K562 (cell line): ENCODE data around the gene CBX8. TPM values are rescaled to one million over a fixed set of nuclear protein-coding genes. Genes with fewer than 3 reads are reported as not detected.

Source experiments
- GTF2F1 ChIP-seq: IDR thresholded peaks from 2 replicates; pipeline ENCODE4 v1.6.1; 2011; ENCODE audit warnings: low read depth, low read length, improper control_type of control experiment
- KLF6 ChIP-seq: fragments of 250-450 bp; sonication (Bioruptor Pico); IDR thresholded peaks from 2 replicates; pipeline ENCODE4 v1.4.0; 2020; ENCODE audit warnings: mild to moderate bottlenecking, moderate library complexity, borderline replicate concordance
- MAFG ChIP-seq: fragments of 450-650 bp; conservative IDR thresholded peaks from 2 replicates; pipeline ENCODE4 v1.6.1; 2016; ENCODE audit warnings: missing genetic modification characterization, missing compliant biosample characterization
- MTF1 ChIP-seq: fragments of 250-450 bp; sonication (Bioruptor Pico); IDR thresholded peaks from 2 replicates; pipeline ENCODE4 v1.9.0; 2021; ENCODE audit warnings: moderate library complexity, mild to moderate bottlenecking, inconsistent platforms, borderline replicate concordance
- PRMT5 ChIP-seq: sonication (generic); formaldehyde crosslinking; IDR thresholded peaks from 2 replicates; pipeline ENCODE4 v1.5.0; 2020; ENCODE audit warnings: missing genetic modification reagents
- SMAD4 ChIP-seq: fragments of 250-450 bp; sonication (Bioruptor Pico); conservative IDR thresholded peaks from 2 replicates; pipeline ENCODE4 v1.8.0; 2021; ENCODE audit warnings: inconsistent platforms, mild to moderate bottlenecking, moderate library complexity
- SRSF9 ChIP-seq: fragments of 200-400 bp; formaldehyde crosslinking; IDR thresholded peaks from 2 replicates; pipeline ENCODE4 v1.6.1; 2017; ENCODE audit warnings: low read depth, low read length, borderline replicate concordance
- STAG1 ChIP-seq: sonication (generic); formaldehyde crosslinking; IDR thresholded peaks from 2 replicates; pipeline ENCODE4 v1.5.0; 2020; ENCODE audit warnings: missing genetic modification reagents, borderline replicate concordance
- STAT5A ChIP-seq: IDR thresholded peaks from 2 replicates; pipeline ENCODE4 v1.6.1; 2012; ENCODE audit warnings: low read length, inconsistent platforms, borderline replicate concordance
- U2AF2 ChIP-seq: fragments of 200-400 bp; formaldehyde crosslinking; optimal IDR thresholded peaks from 2 replicates; pipeline ENCODE3; 2017; ENCODE audit warnings: low read depth, mild to moderate bottlenecking, low read length
- ZC3H8 ChIP-seq: fragments of 450-650 bp; IDR thresholded peaks from 2 replicates; pipeline ENCODE4 v1.6.1; 2017
- ZNF3 ChIP-seq: fragments of 250-450 bp; sonication (Bioruptor Pico); IDR thresholded peaks from 2 replicates; pipeline ENCODE4 v1.5.0; 2021; ENCODE audit warnings: mild to moderate bottlenecking, moderate library complexity
- ZNF384 ChIP-seq: IDR thresholded peaks from 2 replicates; pipeline ENCODE4 v1.6.1; 2012; ENCODE audit warnings: low read depth, low read length, improper control_type of control experiment
- ZNF561 ChIP-seq: fragments of 450-650 bp; formaldehyde crosslinking; conservative IDR thresholded peaks from 2 replicates; pipeline ENCODE4 v1.4.0; 2020; ENCODE audit warnings: mild to moderate bottlenecking, moderate library complexity
- ZNF644 ChIP-seq: fragments of 200-800 bp; sonication (Bioruptor generic); IDR thresholded peaks from 2 replicates; pipeline ENCODE4 v1.6.1; 2016; ENCODE audit warnings: low read depth, missing genetic modification characterization, missing compliant biosample characterization
- polyA plus RNA-seq, 8 experiments: library from polyadenylated mRNA; depleted of rRNA in 4 of 8; stranded (reverse) in 5 of 8; unstranded in 3 of 8; fragments of >200 nt; fragmentation: Nextera tagmentation in 2 of 8; fragmentation: Illumina TruSeq in 1 of 8; extraction: Ambion mirVana in 2 of 8; extraction: Trizol in 1 of 8; gene quantifications; 2 replicates each; pipeline versions ENCODE4 v1.2.1 to v1.2.3, GENCODE V29; 2011 to 2014; ENCODE audit warnings: inconsistent platforms in 1 of 8, missing spikeins in 1 of 8
- total RNA-seq, 7 experiments: library from RNA; depleted of rRNA in 6 of 7; stranded (reverse); fragments of >200 nt in 6 of 7; fragmentation: Illumina TruSeq in 2 of 7; extraction: Trizol in 2 of 7; gene quantifications; 2 replicates each; pipeline versions ENCODE4 v1.2.1 to v1.2.3, GENCODE V29; 2011 to 2021; ENCODE audit warnings: low replicate concordance in 1 of 7
- TF ChIP-seq, protein P1 (sequence below): fragments of 200-400 bp; formaldehyde crosslinking; IDR thresholded peaks from 2 replicates; pipeline ENCODE4 v1.6.1; 2017; ENCODE audit warnings: mild to moderate bottlenecking, low read depth, low read length, moderate library complexity
- TF ChIP-seq, protein P2 (sequence below): sonication (generic); formaldehyde crosslinking; IDR thresholded peaks from 2 replicates; pipeline ENCODE4 v1.8.0; 2023; ENCODE audit warnings: missing genetic modification reagents, mild to moderate bottlenecking, borderline replicate concordance
- TF ChIP-seq, protein P3 (sequence below), 3 experiments: fragments of 200-800 bp in 1 of 3; sonication (Bioruptor generic) in 1 of 3; sonication (generic) in 1 of 3; formaldehyde crosslinking in 1 of 3; IDR thresholded peaks; 2 replicates each; pipeline versions ENCODE4 v1.6.1 to v1.8.0; 2016 to 2022; ENCODE audit warnings: mild to moderate bottlenecking in 2 of 3, missing compliant biosample characterization in 2 of 3, missing genetic modification characterization in 2 of 3, missing genetic modification reagents in 1 of 3

CBX8 gene
- total and polyA plus RNA-seq, 9 of the 15 experiments (the other 6 are each of a cell fraction or from before 2014, with no cell fraction given), result 0.08 to 11.9 (median 2.6) TPM

DNA sequence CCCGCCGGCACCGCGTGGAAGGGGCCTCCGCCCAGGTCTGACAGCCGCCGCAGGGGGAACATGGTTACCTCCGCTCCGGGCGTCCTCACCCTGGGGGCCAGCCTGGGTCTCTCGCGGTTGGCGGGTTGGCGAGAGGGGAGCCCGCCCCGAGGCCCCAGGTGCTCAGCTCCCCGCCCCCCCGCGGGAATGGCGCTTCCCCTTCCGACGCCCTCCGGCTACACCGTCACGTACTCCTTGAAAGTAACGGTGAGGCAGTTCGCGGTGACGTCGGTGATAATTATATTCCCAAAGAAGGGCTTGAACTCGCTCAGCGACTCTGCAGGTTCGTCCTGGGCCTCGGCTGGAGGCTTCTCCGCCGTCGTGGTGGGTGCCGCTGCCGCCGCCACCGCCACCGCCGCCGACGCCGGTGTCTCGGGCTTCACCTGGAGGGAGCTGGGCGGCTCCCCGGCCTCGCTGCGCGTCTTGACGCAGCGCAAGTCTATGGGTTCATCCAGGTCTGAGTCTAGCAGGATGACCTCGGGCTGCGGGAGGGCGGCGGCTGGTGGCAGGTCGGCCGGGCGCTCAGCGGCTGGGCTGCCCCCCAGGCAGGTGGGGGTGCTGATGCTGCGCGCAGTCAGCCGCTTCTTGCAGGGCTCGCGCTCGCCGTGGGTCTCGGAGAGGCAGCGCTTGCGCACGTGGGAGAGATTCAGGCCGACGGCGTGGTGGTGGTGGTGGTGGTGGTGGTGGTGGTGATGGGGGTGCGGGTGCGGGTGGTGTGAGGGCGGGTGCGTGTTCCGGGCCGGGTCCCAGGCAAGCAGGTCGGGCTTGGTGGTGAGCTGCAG is 37.1 kb upstream of the CBX8 start (continued):
- TF ChIP-seq SMAD4 (CRISPR knock-in tag) (no peak), STAT5A (no peak), ZC3H8 (no peak), ZNF3 (CRISPR knock-in tag) (no peak), GTF2F1 (no peak), STAG1 (CRISPR knock-in tag) (no peak), MAFG (tag) (no peak), SRSF9 (no peak), MTF1 (CRISPR knock-in tag) (no peak), ZNF561 (CRISPR knock-in tag) (no peak), KLF6 (CRISPR knock-in tag) (no peak), PRMT5 (CRISPR knock-in tag) (no peak), ZNF644 (tag) (no peak), ZNF384 (no peak), U2AF2 (no peak)
- TF ChIP-seq, protein P1, sequence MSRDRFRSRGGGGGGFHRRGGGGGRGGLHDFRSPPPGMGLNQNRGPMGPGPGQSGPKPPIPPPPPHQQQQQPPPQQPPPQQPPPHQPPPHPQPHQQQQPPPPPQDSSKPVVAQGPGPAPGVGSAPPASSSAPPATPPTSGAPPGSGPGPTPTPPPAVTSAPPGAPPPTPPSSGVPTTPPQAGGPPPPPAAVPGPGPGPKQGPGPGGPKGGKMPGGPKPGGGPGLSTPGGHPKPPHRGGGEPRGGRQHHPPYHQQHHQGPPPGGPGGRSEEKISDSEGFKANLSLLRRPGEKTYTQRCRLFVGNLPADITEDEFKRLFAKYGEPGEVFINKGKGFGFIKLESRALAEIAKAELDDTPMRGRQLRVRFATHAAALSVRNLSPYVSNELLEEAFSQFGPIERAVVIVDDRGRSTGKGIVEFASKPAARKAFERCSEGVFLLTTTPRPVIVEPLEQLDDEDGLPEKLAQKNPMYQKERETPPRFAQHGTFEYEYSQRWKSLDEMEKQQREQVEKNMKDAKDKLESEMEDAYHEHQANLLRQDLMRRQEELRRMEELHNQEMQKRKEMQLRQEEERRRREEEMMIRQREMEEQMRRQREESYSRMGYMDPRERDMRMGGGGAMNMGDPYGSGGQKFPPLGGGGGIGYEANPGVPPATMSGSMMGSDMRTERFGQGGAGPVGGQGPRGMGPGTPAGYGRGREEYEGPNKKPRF, result no peak
- TF ChIP-seq, protein P2, sequence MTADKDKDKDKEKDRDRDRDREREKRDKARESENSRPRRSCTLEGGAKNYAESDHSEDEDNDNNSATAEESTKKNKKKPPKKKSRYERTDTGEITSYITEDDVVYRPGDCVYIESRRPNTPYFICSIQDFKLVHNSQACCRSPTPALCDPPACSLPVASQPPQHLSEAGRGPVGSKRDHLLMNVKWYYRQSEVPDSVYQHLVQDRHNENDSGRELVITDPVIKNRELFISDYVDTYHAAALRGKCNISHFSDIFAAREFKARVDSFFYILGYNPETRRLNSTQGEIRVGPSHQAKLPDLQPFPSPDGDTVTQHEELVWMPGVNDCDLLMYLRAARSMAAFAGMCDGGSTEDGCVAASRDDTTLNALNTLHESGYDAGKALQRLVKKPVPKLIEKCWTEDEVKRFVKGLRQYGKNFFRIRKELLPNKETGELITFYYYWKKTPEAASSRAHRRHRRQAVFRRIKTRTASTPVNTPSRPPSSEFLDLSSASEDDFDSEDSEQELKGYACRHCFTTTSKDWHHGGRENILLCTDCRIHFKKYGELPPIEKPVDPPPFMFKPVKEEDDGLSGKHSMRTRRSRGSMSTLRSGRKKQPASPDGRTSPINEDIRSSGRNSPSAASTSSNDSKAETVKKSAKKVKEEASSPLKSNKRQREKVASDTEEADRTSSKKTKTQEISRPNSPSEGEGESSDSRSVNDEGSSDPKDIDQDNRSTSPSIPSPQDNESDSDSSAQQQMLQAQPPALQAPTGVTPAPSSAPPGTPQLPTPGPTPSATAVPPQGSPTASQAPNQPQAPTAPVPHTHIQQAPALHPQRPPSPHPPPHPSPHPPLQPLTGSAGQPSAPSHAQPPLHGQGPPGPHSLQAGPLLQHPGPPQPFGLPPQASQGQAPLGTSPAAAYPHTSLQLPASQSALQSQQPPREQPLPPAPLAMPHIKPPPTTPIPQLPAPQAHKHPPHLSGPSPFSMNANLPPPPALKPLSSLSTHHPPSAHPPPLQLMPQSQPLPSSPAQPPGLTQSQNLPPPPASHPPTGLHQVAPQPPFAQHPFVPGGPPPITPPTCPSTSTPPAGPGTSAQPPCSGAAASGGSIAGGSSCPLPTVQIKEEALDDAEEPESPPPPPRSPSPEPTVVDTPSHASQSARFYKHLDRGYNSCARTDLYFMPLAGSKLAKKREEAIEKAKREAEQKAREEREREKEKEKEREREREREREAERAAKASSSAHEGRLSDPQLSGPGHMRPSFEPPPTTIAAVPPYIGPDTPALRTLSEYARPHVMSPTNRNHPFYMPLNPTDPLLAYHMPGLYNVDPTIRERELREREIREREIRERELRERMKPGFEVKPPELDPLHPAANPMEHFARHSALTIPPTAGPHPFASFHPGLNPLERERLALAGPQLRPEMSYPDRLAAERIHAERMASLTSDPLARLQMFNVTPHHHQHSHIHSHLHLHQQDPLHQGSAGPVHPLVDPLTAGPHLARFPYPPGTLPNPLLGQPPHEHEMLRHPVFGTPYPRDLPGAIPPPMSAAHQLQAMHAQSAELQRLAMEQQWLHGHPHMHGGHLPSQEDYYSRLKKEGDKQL, result no peak
- TF ChIP-seq, protein P3, sequence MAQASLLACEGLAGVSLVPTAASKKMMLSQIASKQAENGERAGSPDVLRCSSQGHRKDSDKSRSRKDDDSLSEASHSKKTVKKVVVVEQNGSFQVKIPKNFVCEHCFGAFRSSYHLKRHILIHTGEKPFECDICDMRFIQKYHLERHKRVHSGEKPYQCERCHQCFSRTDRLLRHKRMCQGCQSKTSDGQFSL (CRISPR knock-in tag; IDR thresholded peaks at IDR 0.05), result peak; percentile 46; the same call in 1 of the 2 replicates
- TF ChIP-seq, protein P3 (tag; IDR thresholded peaks at IDR 0.05), result peak in 1 of 2 experiments; percentile 69; a peak in 2 of 4 replicates
